ENCODE data around the gene BDKRB2.

GRCh38 chr14:96272777-96273473 is 68.3 kb downstream of the BDKRB2 start:
- TF ChIP-seq RCOR1 (IDR thresholded peaks at IDR 0.05; ENCODE audit: low read depth, low read length) (no peak), CTCF (IDR thresholded peaks at IDR 0.05) (no peak), HMGXB4 (CRISPR knock-in tag; IDR thresholded peaks at IDR 0.05; ENCODE audit: borderline replicate concordance) (no peak), POLR2A (IDR thresholded peaks at IDR 0.05; ENCODE audit: low read length) (no peak), USF2 (IDR thresholded peaks at IDR 0.05) (no peak), ZC3H11A (IDR thresholded peaks at IDR 0.05) (no peak), RNF2 (IDR thresholded peaks at IDR 0.05; ENCODE audit: borderline replicate concordance, low read depth) (no peak), HDAC2 (IDR thresholded peaks at IDR 0.05) (no peak), EP300 (IDR thresholded peaks at IDR 0.05) (no peak), ESRRA (IDR thresholded peaks at IDR 0.05; ENCODE audit: borderline replicate concordance, low read length) (no peak), SREBF2 (IDR thresholded peaks at IDR 0.05) (no peak), RAD21 (conservative IDR thresholded peaks at IDR 0.05 in 1 of 2, IDR thresholded peaks at IDR 0.05 in 1 of 2) (peak; percentile 22 to 46; a peak in 3 of 5 replicates), PBX3 (IDR thresholded peaks at IDR 0.05) (no peak)
